ENCODE data around the gene MTERF1.

GRCh38 chr7:91872069-91872468 lies 8.4 kb downstream of the MTERF1 start:
- TF ChIP-seq CTCF (conservative IDR thresholded peaks at IDR 0.05 in 1 of 2, IDR thresholded peaks at IDR 0.05 in 1 of 2; ENCODE audit: low read depth in 1 of 2, low read length in 2 of 2) (no peak), EZH2 (IDR thresholded peaks at IDR 0.05; ENCODE audit: low read length, missing control alignments) (no peak)

Measured in fibroblast of lung (primary cell).